K562 (cell line): ENCODE measurements around the gene YJU2. TPM values are rescaled to one million over a fixed set of nuclear protein-coding genes. Genes with fewer than 3 reads are reported as not detected.
A peak's percentile ranks its signal among the peaks of the same experiment; 100 is the strongest.

Experiments
- CHD1 ChIP-seq: fragments of 200-600 bp; sonication (generic); IDR thresholded peaks from one replicate; pipeline ENCODE4 v1.6.1; 2012; ENCODE audit warnings: mild to moderate bottlenecking, moderate library complexity, low read length, inconsistent platforms
- EGR1 ChIP-seq: fragments of 450-650 bp; conservative IDR thresholded peaks from 2 replicates; pipeline ENCODE4 v1.6.1; 2017; ENCODE audit warnings: mild to moderate bottlenecking
- HDAC1 ChIP-seq, 2 experiments: fragments of 450-650 bp; IDR thresholded peaks; 2 replicates each; pipeline ENCODE4 v1.6.1; 2016 to 2017; ENCODE audit warnings: inconsistent platforms in 1 of 2, mild to moderate bottlenecking in 1 of 2, moderate library complexity in 1 of 2
- HDAC2 ChIP-seq: fragments of 450-650 bp; IDR thresholded peaks from 2 replicates; pipeline ENCODE4 v1.6.1; 2016; ENCODE audit warnings: mild to moderate bottlenecking
- ILK ChIP-seq: fragments of 450-650 bp; IDR thresholded peaks from 2 replicates; pipeline ENCODE4 v1.6.1; 2016; ENCODE audit warnings: missing genetic modification characterization, low read depth, mild to moderate bottlenecking, missing compliant biosample characterization, moderate library complexity, borderline replicate concordance
- MED1 ChIP-seq: sonication (generic); formaldehyde crosslinking; IDR thresholded peaks from 2 replicates; pipeline ENCODE4 v1.8.1; 2023; ENCODE audit warnings: missing genetic modification reagents, borderline replicate concordance
- RAD21 ChIP-seq, 2 experiments: fragments of 250-450 bp in 1 of 2; fragments of 450-650 bp in 1 of 2; sonication (Bioruptor Pico) in 1 of 2; formaldehyde crosslinking in 1 of 2; IDR thresholded peaks in 1 of 2; conservative IDR thresholded peaks in 1 of 2; 2 replicates each; pipeline versions ENCODE4 v1.4.0 to v1.8.0; 2020 to 2022; ENCODE audit warnings: mild to moderate bottlenecking in 2 of 2, moderate library complexity in 1 of 2
- RBBP5 ChIP-seq: fragments of 200-600 bp; sonication (generic); IDR thresholded peaks from 2 replicates; pipeline ENCODE4 v1.6.1; 2012; ENCODE audit warnings: borderline replicate concordance, mild to moderate bottlenecking, low read length, control low read depth, inconsistent platforms; ENCODE audit not compliant: insufficient read depth, poor library complexity, severe bottlenecking
- SIN3B ChIP-seq: fragments of 450-650 bp; IDR thresholded peaks from 2 replicates; pipeline ENCODE4 v1.6.1; 2017; ENCODE audit warnings: low read depth, mild to moderate bottlenecking, moderate library complexity
- SMARCA5 ChIP-seq: fragments of 450-650 bp; IDR thresholded peaks from 2 replicates; pipeline ENCODE4 v1.6.1; 2016
- SMARCE1 ChIP-seq: fragments of 450-650 bp; IDR thresholded peaks from 2 replicates; pipeline ENCODE4 v1.7.1; 2016; ENCODE audit warnings: mild to moderate bottlenecking
- SREBF2 ChIP-seq: sonication (generic); formaldehyde crosslinking; IDR thresholded peaks from 2 replicates; pipeline ENCODE4 v1.4.0; 2020; ENCODE audit warnings: mild to moderate bottlenecking, missing genetic modification reagents
- ZMIZ1 ChIP-seq, 2 experiments: fragments of 150-350 bp in 1 of 2; IDR thresholded peaks; 2 replicates each; pipeline ENCODE4 v1.6.1; 2012 to 2016; ENCODE audit warnings: low read depth in 2 of 2, low read length in 2 of 2, mild to moderate bottlenecking in 1 of 2, moderate library complexity in 1 of 2
- ZNF165 ChIP-seq: fragments of 250-450 bp; sonication (Bioruptor Pico); IDR thresholded peaks from 2 replicates; pipeline ENCODE4 v1.4.0; 2020; ENCODE audit warnings: borderline replicate concordance
- ZNF408 ChIP-seq: fragments of 250-450 bp; sonication (Bioruptor Pico); IDR thresholded peaks from 2 replicates; pipeline ENCODE4 v1.4.0; 2020; ENCODE audit warnings: low read depth, mild to moderate bottlenecking, moderate library complexity
- ZNF668 ChIP-seq: fragments of 250-450 bp; sonication (Bioruptor Pico); IDR thresholded peaks from 2 replicates; pipeline ENCODE4 v1.8.0; 2022; ENCODE audit warnings: mild to moderate bottlenecking, inconsistent platforms
- polyA plus RNA-seq, 8 experiments: library from polyadenylated mRNA; depleted of rRNA in 4 of 8; stranded (reverse) in 5 of 8; unstranded in 3 of 8; fragments of >200 nt; fragmentation: Nextera tagmentation in 2 of 8; fragmentation: Illumina TruSeq in 1 of 8; extraction: Ambion mirVana in 2 of 8; extraction: Trizol in 1 of 8; gene quantifications; 2 replicates each; pipeline versions ENCODE4 v1.2.1 to v1.2.3, GENCODE V29; 2011 to 2014; ENCODE audit warnings: inconsistent platforms in 1 of 8, missing spikeins in 1 of 8
- total RNA-seq, 7 experiments: library from RNA; depleted of rRNA in 6 of 7; stranded (reverse); fragments of >200 nt in 6 of 7; fragmentation: Illumina TruSeq in 2 of 7; extraction: Trizol in 2 of 7; gene quantifications; 2 replicates each; pipeline versions ENCODE4 v1.2.1 to v1.2.3, GENCODE V29; 2011 to 2021; ENCODE audit warnings: low replicate concordance in 1 of 7
- TF ChIP-seq, protein P1 (sequence below): IDR thresholded peaks from 2 replicates; pipeline ENCODE4 v1.6.1; 2014; ENCODE audit warnings: antibody characterized with exemption
- TF ChIP-seq, protein P2 (sequence below): IDR thresholded peaks from 3 replicates; pipeline ENCODE4 v1.6.1; 2011; ENCODE audit warnings: borderline replicate concordance, mild to moderate bottlenecking, moderate library complexity; ENCODE audit not compliant: insufficient read length; ENCODE audit errors: extremely low read depth
- TF ChIP-seq, protein P3 (sequence below): fragments of 250-450 bp; sonication (Bioruptor Pico); IDR thresholded peaks from 2 replicates; pipeline ENCODE4 v1.5.1; 2021; ENCODE audit warnings: mild to moderate bottlenecking

The YJU2 gene
- total and polyA plus RNA-seq, 9 of the 15 experiments (the other 6 are each of a cell fraction or from before 2014, with no cell fraction given) = 0.41 to 34.9 (median 19.3) TPM

DNA sequence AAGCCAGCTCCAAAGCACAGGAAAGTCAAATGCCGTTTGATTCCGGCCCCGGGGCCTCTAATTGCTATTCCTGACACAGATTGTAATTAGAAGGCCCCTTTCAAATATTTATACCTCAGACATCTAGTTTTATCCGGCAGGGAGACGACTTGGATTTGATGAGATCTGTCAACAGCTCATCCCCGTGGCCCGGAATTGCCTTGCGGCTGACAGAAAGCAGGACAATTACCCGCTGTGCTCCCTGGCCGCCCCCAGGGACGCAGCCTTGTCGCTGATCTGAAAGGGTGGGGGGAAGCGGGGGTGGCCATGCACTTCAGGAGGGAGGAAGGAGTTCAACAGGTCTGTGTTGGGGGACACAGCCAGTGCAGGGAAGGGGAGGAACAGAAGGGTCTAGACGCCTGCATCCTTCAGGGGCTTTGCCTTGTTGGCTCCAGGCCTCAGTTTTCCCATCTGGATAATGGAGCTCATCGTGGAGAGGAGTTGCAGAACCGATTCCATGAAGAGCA, 30.4 kb downstream of the YJU2 start (continued):
- TF ChIP-seq ZMIZ1 (IDR thresholded peaks at IDR 0.05; ENCODE audit: low read depth in 2 of 2, low read length in 2 of 2) (no peak), SMARCA5 (peak; percentile 80; the same call in 1 of the 2 replicates), SIN3B (no peak), SREBF2 (CRISPR knock-in tag) (no peak), EGR1 (peak; percentile 58), ZNF668 (no peak), HDAC2 (0 out of 2 replicates have a peak, but pooled peaks have one; percentile 27), MED1 (no peak), ZNF408 (CRISPR knock-in tag) (no peak), RBBP5 (no peak), HDAC1 (IDR thresholded peaks at IDR 0.05) (0 out of 4 replicates have a peak, but pooled peaks of 1 of the 2 experiments have one; percentile 32), ZNF165 (CRISPR knock-in tag) (no peak), RAD21 (CRISPR knock-in tag; conservative IDR thresholded peaks at IDR 0.05 in 1 of 2, IDR thresholded peaks at IDR 0.05 in 1 of 2) (no peak), SMARCE1 (no peak), CHD1 (no peak), ILK (tag) (no peak)
- TF ChIP-seq, protein P1, sequence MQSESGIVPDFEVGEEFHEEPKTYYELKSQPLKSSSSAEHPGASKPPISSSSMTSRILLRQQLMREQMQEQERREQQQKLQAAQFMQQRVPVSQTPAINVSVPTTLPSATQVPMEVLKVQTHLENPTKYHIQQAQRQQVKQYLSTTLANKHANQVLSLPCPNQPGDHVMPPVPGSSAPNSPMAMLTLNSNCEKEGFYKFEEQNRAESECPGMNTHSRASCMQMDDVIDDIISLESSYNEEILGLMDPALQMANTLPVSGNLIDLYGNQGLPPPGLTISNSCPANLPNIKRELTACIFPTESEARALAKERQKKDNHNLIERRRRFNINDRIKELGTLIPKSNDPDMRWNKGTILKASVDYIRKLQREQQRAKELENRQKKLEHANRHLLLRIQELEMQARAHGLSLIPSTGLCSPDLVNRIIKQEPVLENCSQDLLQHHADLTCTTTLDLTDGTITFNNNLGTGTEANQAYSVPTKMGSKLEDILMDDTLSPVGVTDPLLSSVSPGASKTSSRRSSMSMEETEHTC = no peak
- TF ChIP-seq, protein P2, sequence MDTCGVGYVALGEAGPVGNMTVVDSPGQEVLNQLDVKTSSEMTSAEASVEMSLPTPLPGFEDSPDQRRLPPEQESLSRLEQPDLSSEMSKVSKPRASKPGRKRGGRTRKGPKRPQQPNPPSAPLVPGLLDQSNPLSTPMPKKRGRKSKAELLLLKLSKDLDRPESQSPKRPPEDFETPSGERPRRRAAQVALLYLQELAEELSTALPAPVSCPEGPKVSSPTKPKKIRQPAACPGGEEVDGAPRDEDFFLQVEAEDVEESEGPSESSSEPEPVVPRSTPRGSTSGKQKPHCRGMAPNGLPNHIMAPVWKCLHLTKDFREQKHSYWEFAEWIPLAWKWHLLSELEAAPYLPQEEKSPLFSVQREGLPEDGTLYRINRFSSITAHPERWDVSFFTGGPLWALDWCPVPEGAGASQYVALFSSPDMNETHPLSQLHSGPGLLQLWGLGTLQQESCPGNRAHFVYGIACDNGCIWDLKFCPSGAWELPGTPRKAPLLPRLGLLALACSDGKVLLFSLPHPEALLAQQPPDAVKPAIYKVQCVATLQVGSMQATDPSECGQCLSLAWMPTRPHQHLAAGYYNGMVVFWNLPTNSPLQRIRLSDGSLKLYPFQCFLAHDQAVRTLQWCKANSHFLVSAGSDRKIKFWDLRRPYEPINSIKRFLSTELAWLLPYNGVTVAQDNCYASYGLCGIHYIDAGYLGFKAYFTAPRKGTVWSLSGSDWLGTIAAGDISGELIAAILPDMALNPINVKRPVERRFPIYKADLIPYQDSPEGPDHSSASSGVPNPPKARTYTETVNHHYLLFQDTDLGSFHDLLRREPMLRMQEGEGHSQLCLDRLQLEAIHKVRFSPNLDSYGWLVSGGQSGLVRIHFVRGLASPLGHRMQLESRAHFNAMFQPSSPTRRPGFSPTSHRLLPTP = no peak
- TF ChIP-seq, protein P3, sequence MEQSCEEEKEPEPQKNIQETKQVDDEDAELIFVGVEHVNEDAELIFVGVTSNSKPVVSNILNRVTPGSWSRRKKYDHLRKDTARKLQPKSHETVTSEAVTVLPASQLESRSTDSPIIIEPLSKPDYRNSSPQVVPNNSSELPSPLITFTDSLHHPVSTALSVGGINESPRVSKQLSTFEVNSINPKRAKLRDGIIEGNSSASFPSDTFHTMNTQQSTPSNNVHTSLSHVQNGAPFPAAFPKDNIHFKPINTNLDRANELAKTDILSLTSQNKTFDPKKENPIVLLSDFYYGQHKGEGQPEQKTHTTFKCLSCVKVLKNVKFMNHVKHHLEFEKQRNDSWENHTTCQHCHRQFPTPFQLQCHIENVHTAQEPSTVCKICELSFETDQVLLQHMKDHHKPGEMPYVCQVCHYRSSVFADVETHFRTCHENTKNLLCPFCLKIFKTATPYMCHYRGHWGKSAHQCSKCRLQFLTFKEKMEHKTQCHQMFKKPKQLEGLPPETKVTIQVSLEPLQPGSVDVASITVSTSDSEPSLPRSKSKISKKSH (CRISPR knock-in tag) = no peak
